ENCODE data around the gene FCN3. TPM values are rescaled to one million over a fixed set of nuclear protein-coding genes. Genes with fewer than 3 reads are reported as not detected.

The FCN3 gene
- total and polyA plus RNA-seq, 10 of the 15 experiments (the other 5 are each of a cell fraction or from before 2014, with no cell fraction given), result 0.28 TPM; not detected in 9

DNA sequence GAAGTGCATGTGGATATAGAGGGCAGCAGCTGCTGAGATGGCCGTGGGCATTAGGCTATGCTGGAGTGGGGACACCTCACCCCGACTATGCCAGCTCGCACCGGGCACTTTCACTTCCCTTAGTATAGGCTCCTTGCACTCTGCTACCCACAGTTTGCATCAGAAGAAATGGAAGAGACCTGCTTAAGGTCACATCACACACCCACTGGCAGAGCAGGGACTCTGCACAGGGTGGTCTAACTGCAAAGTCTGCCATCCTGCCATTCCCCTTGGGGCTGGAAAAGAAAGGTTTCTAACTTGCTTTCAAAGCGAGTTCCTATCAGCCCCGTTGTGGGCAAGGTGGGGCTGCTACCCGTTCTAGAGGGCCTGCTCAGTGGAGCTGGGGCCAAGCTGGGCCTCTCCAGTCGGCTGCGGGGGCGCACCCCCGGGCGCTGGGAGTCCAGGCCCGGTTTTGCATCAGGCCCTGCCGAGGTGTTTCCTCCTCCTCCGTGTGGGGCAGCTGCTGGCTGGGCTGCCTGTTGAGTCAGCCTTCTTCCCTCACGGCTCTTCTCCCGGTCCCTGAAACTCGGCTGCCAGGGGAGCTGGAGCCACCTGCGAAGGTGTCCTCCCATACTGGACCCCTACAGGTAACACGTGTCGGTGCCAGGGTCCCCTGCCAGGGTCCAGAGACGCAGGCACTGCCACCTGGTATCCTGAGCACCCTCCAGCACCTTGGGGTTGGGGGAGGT is 32.9 kb downstream of the FCN3 start, which contains the start of gene SYTL1 (continued):
- TF ChIP-seq CHD1 (IDR thresholded peaks at IDR 0.05; ENCODE audit: low read depth, low read length) (no peak), CBX3 (IDR thresholded peaks at IDR 0.05; ENCODE audit: borderline replicate concordance, low read depth) (no peak), MTA3 (IDR thresholded peaks at IDR 0.05; ENCODE audit: borderline replicate concordance, low read length) (peak; percentile 52; the same call in 1 of the 2 replicates), BACH1 (IDR thresholded peaks at IDR 0.05; ENCODE audit: borderline replicate concordance) (no peak), NR2F1 (conservative IDR thresholded peaks at IDR 0.05) (peak; percentile 46; the same call in 1 of the 2 replicates), SIN3A (IDR thresholded peaks at IDR 0.05; ENCODE audit: low read depth, low read length) (peak; percentile 18; the same call in 1 of the 2 replicates), MYB (IDR thresholded peaks at IDR 0.05; ENCODE audit: borderline replicate concordance, low read depth, low read length) (0 out of 2 replicates have a peak, but pooled peaks have one; percentile 18), ZNF384 (IDR thresholded peaks at IDR 0.05; ENCODE audit: borderline replicate concordance, low read depth, low read length) (no peak), MEF2B (IDR thresholded peaks at IDR 0.05; ENCODE audit: partially characterized antibody, poor library complexity, severe bottlenecking) (peak; percentile 19), BHLHE40 (IDR thresholded peaks at IDR 0.05; ENCODE audit: borderline replicate concordance in 1 of 2, low read depth in 2 of 2, low read length in 1 of 2) (peak; percentile 18 to 39; a peak in 1 of 4 replicates), DPF2 (IDR thresholded peaks at IDR 0.05) (peak; percentile 32; the same call in 1 of the 2 replicates), HDAC2 (IDR thresholded peaks at IDR 0.05) (no peak), NBN (IDR thresholded peaks at IDR 0.05) (no peak), MYC (IDR thresholded peaks at IDR 0.05; ENCODE audit: insufficient read depth, insufficient read length, insufficient replicate concordance, low read length, severe bottlenecking) (no peak), SP1 (IDR thresholded peaks at IDR 0.05; ENCODE audit: low read depth, low read length) (peak; percentile 90), EGR1 (IDR thresholded peaks at IDR 0.05; ENCODE audit: borderline replicate concordance in 1 of 2, low read depth in 2 of 2, low read length in 2 of 2) (peak in 1 of 2 experiments; percentile 99; a peak in 2 of 3 replicates), IKZF1 (conservative IDR thresholded peaks at IDR 0.05) (peak; percentile 64; the same call in 1 of the 2 replicates), PAX5 (IDR thresholded peaks at IDR 0.05; ENCODE audit: borderline replicate concordance, low read depth, low read length) (peak; percentile 26; the same call in 1 of the 2 replicates), GATAD2B (conservative IDR thresholded peaks at IDR 0.05; ENCODE audit: low read depth) (0 out of 2 replicates have a peak, but pooled peaks have one; percentile 47), BMI1 (IDR thresholded peaks at IDR 0.05; ENCODE audit: borderline replicate concordance) (no peak), TCF3 (IDR thresholded peaks at IDR 0.05; ENCODE audit: borderline replicate concordance, insufficient read depth, low read depth, low read length) (0 out of 2 replicates have a peak, but pooled peaks have one; percentile 13), NR2C2 (IDR thresholded peaks at IDR 0.05; ENCODE audit: borderline replicate concordance, control insufficient read depth, insufficient read length, low read depth) (no peak), EED (IDR thresholded peaks at IDR 0.05; ENCODE audit: low read depth) (peak; percentile 21; the same call in 1 of the 2 replicates), CHD4 (IDR thresholded peaks at IDR 0.05) (no peak), SUZ12 (IDR thresholded peaks at IDR 0.05; ENCODE audit: unreplicated experiment) (no peak)
- TF ChIP-seq, protein P1, sequence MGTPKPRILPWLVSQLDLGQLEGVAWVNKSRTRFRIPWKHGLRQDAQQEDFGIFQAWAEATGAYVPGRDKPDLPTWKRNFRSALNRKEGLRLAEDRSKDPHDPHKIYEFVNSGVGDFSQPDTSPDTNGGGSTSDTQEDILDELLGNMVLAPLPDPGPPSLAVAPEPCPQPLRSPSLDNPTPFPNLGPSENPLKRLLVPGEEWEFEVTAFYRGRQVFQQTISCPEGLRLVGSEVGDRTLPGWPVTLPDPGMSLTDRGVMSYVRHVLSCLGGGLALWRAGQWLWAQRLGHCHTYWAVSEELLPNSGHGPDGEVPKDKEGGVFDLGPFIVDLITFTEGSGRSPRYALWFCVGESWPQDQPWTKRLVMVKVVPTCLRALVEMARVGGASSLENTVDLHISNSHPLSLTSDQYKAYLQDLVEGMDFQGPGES (IDR thresholded peaks at IDR 0.05), result no peak
- TF ChIP-seq, protein P2, sequence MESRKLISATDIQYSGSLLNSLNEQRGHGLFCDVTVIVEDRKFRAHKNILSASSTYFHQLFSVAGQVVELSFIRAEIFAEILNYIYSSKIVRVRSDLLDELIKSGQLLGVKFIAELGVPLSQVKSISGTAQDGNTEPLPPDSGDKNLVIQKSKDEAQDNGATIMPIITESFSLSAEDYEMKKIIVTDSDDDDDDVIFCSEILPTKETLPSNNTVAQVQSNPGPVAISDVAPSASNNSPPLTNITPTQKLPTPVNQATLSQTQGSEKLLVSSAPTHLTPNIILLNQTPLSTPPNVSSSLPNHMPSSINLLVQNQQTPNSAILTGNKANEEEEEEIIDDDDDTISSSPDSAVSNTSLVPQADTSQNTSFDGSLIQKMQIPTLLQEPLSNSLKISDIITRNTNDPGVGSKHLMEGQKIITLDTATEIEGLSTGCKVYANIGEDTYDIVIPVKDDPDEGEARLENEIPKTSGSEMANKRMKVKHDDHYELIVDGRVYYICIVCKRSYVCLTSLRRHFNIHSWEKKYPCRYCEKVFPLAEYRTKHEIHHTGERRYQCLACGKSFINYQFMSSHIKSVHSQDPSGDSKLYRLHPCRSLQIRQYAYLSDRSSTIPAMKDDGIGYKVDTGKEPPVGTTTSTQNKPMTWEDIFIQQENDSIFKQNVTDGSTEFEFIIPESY (IDR thresholded peaks at IDR 0.05), result no peak
- TF ChIP-seq, protein P3, sequence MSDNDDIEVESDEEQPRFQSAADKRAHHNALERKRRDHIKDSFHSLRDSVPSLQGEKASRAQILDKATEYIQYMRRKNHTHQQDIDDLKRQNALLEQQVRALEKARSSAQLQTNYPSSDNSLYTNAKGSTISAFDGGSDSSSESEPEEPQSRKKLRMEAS (IDR thresholded peaks at IDR 0.05; ENCODE audit: low read depth, low read length), result 0 out of 2 replicates have a peak, but pooled peaks have one; percentile 29

All from GM12878 (cell line).